Uterus (tissue), 2 donors: ENCODE results near the gene CDRT15.
"Not testable (repeated sequence)": the region's sequence is repeated elsewhere in the genome, so short reads cannot be mapped to it uniquely, and the experiment has no call there.

Experiments
- POLR2A ChIP-seq, 2 donors: fragments of 450-650 bp; IDR thresholded peaks; one replicate each; pipeline ENCODE4 v1.6.1; 2016; ENCODE audit warnings: antibody characterized with exemption in 2 of 2, mild to moderate bottlenecking in 1 of 2, moderate library complexity in 1 of 2
- TF ChIP-seq, protein P1 (sequence below), 4 experiments: fragments of 200-600 bp in 2 of 4; fragments of 450-650 bp in 2 of 4; sonication (generic) in 2 of 4; IDR thresholded peaks; one replicate each; pipeline ENCODE4 v1.5.1; 2016 to 2019; ENCODE audit warnings: antibody characterized with exemption in 4 of 4, mild to moderate bottlenecking in 2 of 4, moderate library complexity in 1 of 4

DNA sequence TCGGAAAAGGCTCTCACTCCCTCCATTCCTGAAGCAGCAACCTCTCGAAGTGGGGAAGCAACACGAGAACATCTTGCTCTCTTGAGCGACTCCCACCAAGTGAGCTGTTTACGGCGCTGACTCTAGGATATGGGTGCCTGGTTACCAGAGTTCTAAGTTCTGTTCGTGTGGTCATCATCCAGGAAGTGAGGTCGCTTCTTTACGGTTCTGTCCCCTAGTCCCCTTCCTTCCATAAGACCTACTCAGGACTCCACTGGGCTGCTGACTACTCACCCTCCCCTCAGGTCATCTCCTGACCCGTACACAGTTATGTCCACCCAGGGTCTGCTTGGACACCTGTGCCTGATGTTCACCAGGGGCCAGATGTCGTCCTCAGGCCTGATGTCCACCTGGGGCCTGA lies at the start of gene CDRT15:
- TF ChIP-seq, protein P1, sequence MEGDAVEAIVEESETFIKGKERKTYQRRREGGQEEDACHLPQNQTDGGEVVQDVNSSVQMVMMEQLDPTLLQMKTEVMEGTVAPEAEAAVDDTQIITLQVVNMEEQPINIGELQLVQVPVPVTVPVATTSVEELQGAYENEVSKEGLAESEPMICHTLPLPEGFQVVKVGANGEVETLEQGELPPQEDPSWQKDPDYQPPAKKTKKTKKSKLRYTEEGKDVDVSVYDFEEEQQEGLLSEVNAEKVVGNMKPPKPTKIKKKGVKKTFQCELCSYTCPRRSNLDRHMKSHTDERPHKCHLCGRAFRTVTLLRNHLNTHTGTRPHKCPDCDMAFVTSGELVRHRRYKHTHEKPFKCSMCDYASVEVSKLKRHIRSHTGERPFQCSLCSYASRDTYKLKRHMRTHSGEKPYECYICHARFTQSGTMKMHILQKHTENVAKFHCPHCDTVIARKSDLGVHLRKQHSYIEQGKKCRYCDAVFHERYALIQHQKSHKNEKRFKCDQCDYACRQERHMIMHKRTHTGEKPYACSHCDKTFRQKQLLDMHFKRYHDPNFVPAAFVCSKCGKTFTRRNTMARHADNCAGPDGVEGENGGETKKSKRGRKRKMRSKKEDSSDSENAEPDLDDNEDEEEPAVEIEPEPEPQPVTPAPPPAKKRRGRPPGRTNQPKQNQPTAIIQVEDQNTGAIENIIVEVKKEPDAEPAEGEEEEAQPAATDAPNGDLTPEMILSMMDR (IDR thresholded peaks at IDR 0.05) = not testable (repeated sequence)
- not testable (repeated sequence) for TF ChIP-seq POLR2A (IDR thresholded peaks at IDR 0.05)
